K562 (cell line): Measurements from ENCODE around the gene STK32C. TPM values are rescaled to one million over a fixed set of nuclear protein-coding genes. Genes with fewer than 3 reads are reported as not detected.

Source experiments
- ATAC-seq: fragments of 200-7000 bp; cut with Tn5 transposase; 3 replicates; pipeline ENCODE4 v1.9.1; 2020; ENCODE audit warnings: moderate library complexity
- BruUV-seq: library from RNA; stranded (reverse); fragments of 400-500 nt; replicated peaks from 2 replicates; lab custom pipeline; 2021; lab: Mats Ljungman, UMichigan
- CTCF ChIA-PET: fragments of 300-600 bp; formaldehyde crosslinking; extraction: SDS; loops from one replicate; lab custom pipeline; 2021; ENCODE audit warnings: low intra/inter-chr PET ratio; lab: Yijun Ruan, JAX
- POLR2A ChIA-PET: fragments of 300-600, 350-650 bp; sonication (Branson Sonifier 250); formaldehyde crosslinking; extraction: SDS; loops from one replicate; lab custom pipeline; 2021; ENCODE audit warnings: antibody characterized with exemption, inconsistent platforms; lab: Yijun Ruan, JAX
- DNase-seq, 4 experiments: peaks; one replicate each; pipeline versions ENCODE4 v3.0.0 to v3.0.0-alpha.2; 2011 to 2018; ENCODE audit warnings: low spot score in 3 of 4, mixed read lengths in 3 of 4; ENCODE audit errors: extremely low read depth in 1 of 4
- FAIRE-seq: peaks from 2 replicates; lab custom pipeline; 2011; peaks lifted over from hg19 to GRCh38; lab: Jason Lieb, UNC
- H2AFZ ChIP-seq: 2 replicates; pipeline ENCODE4 v1.6.0; 2011; ENCODE audit warnings: low read depth, low read length, control low read depth, inconsistent platforms
- H3K27ac ChIP-seq: fragments of 200-600 bp; 3 replicates; pipeline ENCODE4 v1.8.0; 2011; ENCODE audit warnings: low read depth, mild to moderate bottlenecking, control low read depth, inconsistent platforms, low read length, moderate library complexity, mixed read lengths; ENCODE audit errors: extremely low read depth
- H3K27me3 ChIP-seq, 2 experiments: fragments of 300-600 bp in 1 of 2; 2 replicates in 1 of 2; 3 replicates in 1 of 2; pipeline versions ENCODE4 v1.6.0 to v1.8.0; 2011; ENCODE audit warnings: inconsistent platforms in 2 of 2, low read length in 2 of 2, mild to moderate bottlenecking in 1 of 2, mixed read lengths in 1 of 2, moderate library complexity in 1 of 2; ENCODE audit not compliant: control insufficient read depth in 2 of 2, insufficient read depth in 2 of 2
- H3K36me3 ChIP-seq: fragments of 300-600 bp; 3 replicates; pipeline ENCODE4 v1.8.0; 2011; ENCODE audit warnings: mild to moderate bottlenecking, low read length, inconsistent platforms; ENCODE audit not compliant: control insufficient read depth, insufficient read depth
- H3K4me1 ChIP-seq, 2 experiments: fragments of 200-600 bp in 1 of 2; replicated peaks in 1 of 2; 2 replicates in 1 of 2; 3 replicates in 1 of 2; pipeline versions ENCODE4 v1.5.1 to v1.8.0; 2011; ENCODE audit warnings: inconsistent platforms in 2 of 2, low read length in 2 of 2, mild to moderate bottlenecking in 1 of 2, mixed read lengths in 1 of 2, moderate library complexity in 1 of 2; ENCODE audit not compliant: control insufficient read depth in 2 of 2, insufficient read depth in 2 of 2
- H3K4me2 ChIP-seq: 2 replicates; pipeline ENCODE4 v1.6.1; 2011; ENCODE audit warnings: low read length, control low read depth, inconsistent platforms, mixed read lengths; ENCODE audit not compliant: insufficient read depth
- H3K4me3 ChIP-seq: fragments of 200-600 bp; sonication (generic), shearing (Covaris generic); 2 replicates; pipeline ENCODE4 v1.5.1; 2016; ENCODE audit warnings: control low read depth, inconsistent platforms
- H3K79me2 ChIP-seq: fragments of 200-600 bp; 3 replicates; pipeline ENCODE4 v1.8.0; 2011; ENCODE audit warnings: low read length, inconsistent platforms; ENCODE audit not compliant: control insufficient read depth, insufficient read depth
- H3K9ac ChIP-seq, 2 experiments: 2 replicates each; pipeline versions ENCODE4 v1.6.0 to v1.6.1; 2011; ENCODE audit warnings: low read depth in 2 of 2, low read length in 2 of 2, control low read depth in 1 of 2, inconsistent platforms in 1 of 2, mild to moderate bottlenecking in 1 of 2, mixed read lengths in 1 of 2; ENCODE audit not compliant: insufficient read depth in 1 of 2
- H3K9me1 ChIP-seq: one replicate; pipeline ENCODE4 v1.6.0; 2011; ENCODE audit warnings: inconsistent platforms, mild to moderate bottlenecking, low read length, moderate library complexity; ENCODE audit not compliant: control insufficient read depth, insufficient read depth
- H3K9me3 ChIP-seq: replicated peaks from 2 replicates; pipeline ENCODE4 v1.5.1; 2011; ENCODE audit warnings: low read depth, low read length, inconsistent platforms; ENCODE audit not compliant: control insufficient read depth, insufficient read depth
- H4K20me1 ChIP-seq: replicated peaks from 2 replicates; pipeline ENCODE4 v1.6.1; 2011; ENCODE audit warnings: low read length, inconsistent platforms, mixed read lengths; ENCODE audit not compliant: control insufficient read depth, insufficient read depth
- DPF2 ChIP-seq: fragments of 450-650 bp; IDR thresholded peaks from 2 replicates; pipeline ENCODE4 v1.6.1; 2016
- NR2C1 ChIP-seq, 2 experiments: fragments of 450-650 bp; IDR thresholded peaks; 2 replicates each; pipeline ENCODE4 v1.6.1; 2017; ENCODE audit warnings: mild to moderate bottlenecking in 2 of 2, antibody characterized with exemption in 1 of 2, inconsistent platforms in 1 of 2, missing compliant biosample characterization in 1 of 2, missing genetic modification characterization in 1 of 2
- POLR2AphosphoS5 ChIP-seq: IDR thresholded peaks from 2 replicates; pipeline ENCODE4 v1.6.1; 2011; ENCODE audit warnings: mild to moderate bottlenecking, low read depth, low read length, moderate library complexity; ENCODE audit not compliant: control insufficient read depth, insufficient read depth
- WGBS: fragments of 100-300 bp; shearing (Covaris generic); methylation state at CpG from one replicate; pipeline ENCODE4 v1.1.6; 2016; ENCODE audit warnings: low coverage, mixed read lengths; ENCODE audit not compliant: insufficient coverage; ENCODE audit errors: missing lambda C conversion rate; 5-methylcytosine and 5-hydroxymethylcytosine counted together
- in situ Hi-C: fragments of 300-500 bp; cut with MboI; formaldehyde crosslinking; loops from 4 replicates; pipeline ENCODE4 v1.15.0; 2018; ENCODE audit warnings: inconsistent platforms, mixed read lengths
- intact Hi-C: fragments of 100-400 bp; cut with micrococcal nuclease; formaldehyde crosslinking; loops from 2 replicates; pipeline ENCODE4 v1.14.2; 2022
- polyA plus RNA-seq, 8 experiments: library from polyadenylated mRNA; depleted of rRNA in 4 of 8; stranded (reverse) in 5 of 8; unstranded in 3 of 8; fragments of >200 nt; fragmentation: Nextera tagmentation in 2 of 8; fragmentation: Illumina TruSeq in 1 of 8; extraction: Ambion mirVana in 2 of 8; extraction: Trizol in 1 of 8; gene quantifications; 2 replicates each; pipeline versions ENCODE4 v1.2.1 to v1.2.3, GENCODE V29; 2011 to 2014; ENCODE audit warnings: inconsistent platforms in 1 of 8, missing spikeins in 1 of 8
- total RNA-seq, 7 experiments: library from RNA; depleted of rRNA in 6 of 7; stranded (reverse); fragments of >200 nt in 6 of 7; fragmentation: Illumina TruSeq in 2 of 7; extraction: Trizol in 2 of 7; gene quantifications; 2 replicates each; pipeline versions ENCODE4 v1.2.1 to v1.2.3, GENCODE V29; 2011 to 2021; ENCODE audit warnings: low replicate concordance in 1 of 7

STK32C gene
- total and polyA plus RNA-seq, 9 of the 15 experiments (the other 6 are each of a cell fraction or from before 2014, with no cell fraction given) = 1.5 to 20.9 (median 6.5) TPM

DNA sequence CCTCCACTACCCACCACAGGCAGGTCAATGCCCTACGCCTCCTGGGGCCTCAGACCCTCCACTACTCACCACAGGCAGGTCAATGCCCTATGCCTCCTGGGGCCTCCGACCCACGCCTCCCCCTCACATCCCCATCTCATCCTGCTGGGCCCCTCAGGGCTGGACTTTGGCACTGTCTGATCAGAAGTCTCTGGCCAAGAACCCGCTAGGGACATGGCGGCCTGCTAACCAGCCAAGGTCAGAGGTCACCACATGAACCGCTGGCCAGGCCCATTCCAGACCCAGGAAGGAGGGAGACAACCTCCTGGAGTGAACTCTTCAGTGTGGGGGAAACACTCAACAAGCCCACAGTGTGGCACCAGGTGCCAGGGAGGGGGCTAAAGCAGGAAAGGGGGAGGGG, 55.8 kb downstream of the STK32C start:
- FAIRE-seq (no peak), ATAC-seq (no peak), DNase-seq (no peak)
- Histone ChIP-seq H3K4me3 (no peak overlapping the region), H3K27ac (no peak overlapping the region), H3K79me2 (no peaks in the 10 kb centered on the region), H3K27me3 (peaks cover 0 to 38% of the 10 kb centered on the region in 2 experiments; a peak in 2 of 5 replicates), H3K36me3 (no peaks in the 10 kb centered on the region), H3K9me1 (no peaks in the 10 kb centered on the region), H4K20me1 (no peaks in the 10 kb centered on the region), H3K9me3 (no peaks in the 10 kb centered on the region), H3K4me1 (peaks cover 4 to 30% of the 10 kb centered on the region in 2 experiments; a peak in 3 of 5 replicates), H3K4me2 (no peak overlapping the region), H3K9ac (no peak overlapping the region), H2AFZ (no peak overlapping the region)
- ChIA-PET POLR2A (no interaction called here), CTCF (no interaction called here)
- in situ Hi-C loops (no loop called here), intact Hi-C loops (no loop called here)
- TF ChIP-seq DPF2 (no peak), POLR2AphosphoS5 (no peak), NR2C1 (IDR thresholded peaks at IDR 0.05) (no peak; the same call in 1 of the 2 replicates), NR2C1 (tag; IDR thresholded peaks at IDR 0.05) (peak; percentile 41; the same call in 1 of the 2 replicates)
- BruUV-seq = no TSS peak
- 0% methylated on average over 1 of the region's 6 CpGs for WGBS
